ENCODE measurements around the gene RPP21. TPM values are rescaled to one million over a fixed set of nuclear protein-coding genes. Genes with fewer than 3 reads are reported as not detected.

Gene RPP21
- total RNA-seq, 1 experiment from 2014 or later: 47.5 TPM

DNA sequence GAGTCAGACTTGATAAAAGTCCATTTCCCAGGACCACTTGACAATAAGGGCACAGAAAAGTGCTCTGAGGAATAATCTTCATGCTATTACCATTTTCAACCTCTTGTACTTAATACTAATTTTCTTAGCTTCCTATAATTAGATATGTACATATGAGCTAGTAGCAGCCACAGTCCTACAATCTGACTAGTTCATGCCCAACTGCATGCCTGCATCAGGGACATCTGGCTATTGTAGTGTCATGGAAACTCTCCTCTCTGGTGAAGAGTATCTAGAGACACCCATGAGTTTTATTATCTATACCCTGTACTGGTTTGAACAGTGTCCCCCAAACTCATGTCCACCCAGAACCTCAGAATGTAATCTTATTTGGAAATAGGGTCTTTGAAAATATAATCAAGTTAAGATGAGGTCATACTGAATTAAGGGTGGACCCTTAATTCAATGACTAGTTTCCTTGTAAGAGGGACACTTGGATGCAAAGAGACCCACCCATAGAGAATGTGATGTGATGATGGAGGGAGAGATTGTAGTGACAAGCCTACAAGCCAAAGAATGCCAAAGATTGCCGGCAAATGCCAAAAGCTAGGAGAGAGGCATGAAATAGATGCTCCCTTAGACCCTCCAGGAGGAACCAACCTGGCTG, 32.2 kb upstream of the RPP21 start:
- Mint-ChIP-seq H3K4me3 (ENCODE audit: unreplicated experiment) (no peak overlapping the region), H3K27ac (ENCODE audit: unreplicated experiment) (no peak overlapping the region), H3K4me1 (ENCODE audit: low read depth, unreplicated experiment) (peaks cover 7% of the 10 kb centered on the region), H3K9me3 (ENCODE audit: unreplicated experiment) (no peaks in the 10 kb centered on the region), H3K27me3 (ENCODE audit: insufficient read depth, unreplicated experiment) (no peaks in the 10 kb centered on the region), H3K36me3 (ENCODE audit: insufficient read depth, unreplicated experiment) (peaks cover 42% of the 10 kb centered on the region)
- Histone ChIP-seq H3K4me1 (no peaks in the 10 kb centered on the region), H3K36me3 (ENCODE audit: control insufficient read depth, insufficient read depth, low read length) (no peaks in the 10 kb centered on the region), H3K9me3 (no peaks in the 10 kb centered on the region), H3K27me3 (replicated peaks; ENCODE audit: control insufficient read depth, insufficient read depth, low read length) (no peaks in the 10 kb centered on the region), H3K4me3 (ENCODE audit: low read depth, low read length) (no peak overlapping the region)
- ChIA-PET POLR2A (no interaction called here), CTCF (no interaction called here)
- TF ChIP-seq, protein P1, sequence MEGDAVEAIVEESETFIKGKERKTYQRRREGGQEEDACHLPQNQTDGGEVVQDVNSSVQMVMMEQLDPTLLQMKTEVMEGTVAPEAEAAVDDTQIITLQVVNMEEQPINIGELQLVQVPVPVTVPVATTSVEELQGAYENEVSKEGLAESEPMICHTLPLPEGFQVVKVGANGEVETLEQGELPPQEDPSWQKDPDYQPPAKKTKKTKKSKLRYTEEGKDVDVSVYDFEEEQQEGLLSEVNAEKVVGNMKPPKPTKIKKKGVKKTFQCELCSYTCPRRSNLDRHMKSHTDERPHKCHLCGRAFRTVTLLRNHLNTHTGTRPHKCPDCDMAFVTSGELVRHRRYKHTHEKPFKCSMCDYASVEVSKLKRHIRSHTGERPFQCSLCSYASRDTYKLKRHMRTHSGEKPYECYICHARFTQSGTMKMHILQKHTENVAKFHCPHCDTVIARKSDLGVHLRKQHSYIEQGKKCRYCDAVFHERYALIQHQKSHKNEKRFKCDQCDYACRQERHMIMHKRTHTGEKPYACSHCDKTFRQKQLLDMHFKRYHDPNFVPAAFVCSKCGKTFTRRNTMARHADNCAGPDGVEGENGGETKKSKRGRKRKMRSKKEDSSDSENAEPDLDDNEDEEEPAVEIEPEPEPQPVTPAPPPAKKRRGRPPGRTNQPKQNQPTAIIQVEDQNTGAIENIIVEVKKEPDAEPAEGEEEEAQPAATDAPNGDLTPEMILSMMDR (IDR thresholded peaks at IDR 0.05; ENCODE audit: insufficient read depth in 1 of 2, low read depth in 1 of 2, low read length in 1 of 2, severe bottlenecking in 1 of 2, unreplicated experiment in 1 of 2): no peak
- DNase-seq: no peak
- intact Hi-C loops (cut with micrococcal nuclease; ENCODE audit: unreplicated experiment): no loop called here
- BruUV-seq (replicated peaks): no TSS peak

DNA sequence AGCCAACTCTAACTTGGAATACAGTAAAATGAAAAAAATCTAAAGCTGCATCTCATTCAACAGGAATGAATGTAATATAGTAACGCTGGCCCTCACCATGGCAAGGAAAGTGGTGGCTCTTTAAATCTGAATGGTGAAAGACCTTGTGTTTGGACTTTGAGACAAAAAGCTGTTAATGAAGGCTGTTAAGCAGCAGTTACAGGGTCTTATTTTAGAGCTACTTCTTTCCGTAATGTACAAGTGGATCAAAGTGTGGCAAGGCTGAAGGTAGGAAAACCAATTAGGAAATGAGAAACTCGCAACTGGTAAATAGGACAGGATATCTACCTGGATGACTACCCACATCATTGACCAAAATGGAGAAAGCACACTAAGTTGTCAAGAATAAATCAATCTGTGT, 29.8 kb upstream of the RPP21 start:
- no peaks in the 10 kb centered on the region for H3K27me3 Mint-ChIP-seq (ENCODE audit: insufficient read depth, unreplicated experiment)
- Histone ChIP-seq H3K36me3 (ENCODE audit: control insufficient read depth, insufficient read depth, low read length) (no peaks in the 10 kb centered on the region), H3K9me3 (no peaks in the 10 kb centered on the region), H3K4me1 (no peaks in the 10 kb centered on the region), H3K27me3 (replicated peaks; ENCODE audit: control insufficient read depth, insufficient read depth, low read length) (no peaks in the 10 kb centered on the region), H3K4me3 (ENCODE audit: low read depth, low read length) (no peak overlapping the region)
- POLR2A ChIA-PET: no interaction called here
- H3K9me3 Mint-ChIP-seq (ENCODE audit: unreplicated experiment): no peaks in the 10 kb centered on the region
- intact Hi-C loops (cut with micrococcal nuclease; ENCODE audit: unreplicated experiment): no loop called here
- no TSS peak for BruUV-seq (replicated peaks)
- no peak for DNase-seq
- peaks cover 27% of the 10 kb centered on the region for H3K36me3 Mint-ChIP-seq (ENCODE audit: insufficient read depth, unreplicated experiment)
- H3K4me1 Mint-ChIP-seq (ENCODE audit: low read depth, unreplicated experiment): peaks cover 7% of the 10 kb centered on the region
- TF ChIP-seq, protein P1 (IDR thresholded peaks at IDR 0.05; ENCODE audit: insufficient read depth in 1 of 2, low read depth in 1 of 2, low read length in 1 of 2, severe bottlenecking in 1 of 2, unreplicated experiment in 1 of 2): no peak
- H3K27ac Mint-ChIP-seq (ENCODE audit: unreplicated experiment): no peak overlapping the region
- H3K4me3 Mint-ChIP-seq (ENCODE audit: unreplicated experiment): no peak overlapping the region
- CTCF ChIA-PET: no interaction called here

DNA sequence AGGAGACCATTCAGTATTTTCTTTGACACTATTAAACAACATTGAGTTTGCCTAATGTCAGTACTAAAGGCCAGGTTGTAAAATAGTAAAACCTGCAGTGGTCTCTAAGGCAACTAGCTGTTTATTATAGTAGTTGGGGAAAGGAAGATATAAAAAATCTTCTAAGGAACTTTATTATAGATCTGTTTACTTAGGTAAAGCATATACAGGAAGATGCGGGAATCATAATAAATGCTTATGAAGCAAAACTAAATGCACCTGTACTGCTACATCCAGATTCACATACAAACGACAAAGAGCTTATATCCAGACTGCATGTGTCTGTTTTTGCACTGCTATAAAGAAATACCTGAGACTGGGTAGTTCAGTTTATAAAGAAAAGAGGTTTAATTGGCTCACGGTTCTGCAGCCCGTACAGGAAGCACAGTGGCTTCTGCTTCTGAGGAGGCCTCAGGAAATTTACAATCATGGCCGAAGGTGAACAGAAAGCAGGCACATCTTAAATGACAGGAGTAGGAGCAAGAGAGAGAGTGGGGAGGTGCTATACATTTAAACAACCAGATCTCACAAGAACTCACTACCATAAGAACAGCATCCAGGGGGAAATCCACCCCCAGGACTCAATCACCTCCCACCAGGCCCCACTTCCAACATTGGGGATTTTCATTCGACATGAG, 26.9 kb upstream of the RPP21 start:
- no peak overlapping the region for H3K4me3 Mint-ChIP-seq (ENCODE audit: unreplicated experiment)
- H3K4me1 ChIP-seq: no peaks in the 10 kb centered on the region
- no peak overlapping the region for H3K27ac Mint-ChIP-seq (ENCODE audit: unreplicated experiment)
- DNase-seq: no peak
- no peaks in the 10 kb centered on the region for H3K27me3 ChIP-seq (replicated peaks; ENCODE audit: control insufficient read depth, insufficient read depth, low read length)
- TF ChIP-seq, protein P1 (IDR thresholded peaks at IDR 0.05; ENCODE audit: insufficient read depth in 1 of 2, low read depth in 1 of 2, low read length in 1 of 2, severe bottlenecking in 1 of 2, unreplicated experiment in 1 of 2): no peak
- ChIA-PET CTCF (interaction anchor here (1.0 kb wide), 1 partner anchor 97 kb away, joined by 3 read pairs; no protein-coding TSS in a partner anchor), POLR2A (no interaction called here)
- no peaks in the 10 kb centered on the region for H3K36me3 ChIP-seq (ENCODE audit: control insufficient read depth, insufficient read depth, low read length)
- no peaks in the 10 kb centered on the region for H3K27me3 Mint-ChIP-seq (ENCODE audit: insufficient read depth, unreplicated experiment)
- intact Hi-C loops (cut with micrococcal nuclease; ENCODE audit: unreplicated experiment): no loop called here
- H3K9me3 ChIP-seq: no peaks in the 10 kb centered on the region
- no TSS peak for BruUV-seq (replicated peaks)
- H3K9me3 Mint-ChIP-seq (ENCODE audit: unreplicated experiment): no peaks in the 10 kb centered on the region
- H3K36me3 Mint-ChIP-seq (ENCODE audit: insufficient read depth, unreplicated experiment): peaks cover 30% of the 10 kb centered on the region
- H3K4me3 ChIP-seq (ENCODE audit: low read depth, low read length): no peak overlapping the region
- H3K4me1 Mint-ChIP-seq (ENCODE audit: low read depth, unreplicated experiment): no peaks in the 10 kb centered on the region

Measured in Caco-2 (cell line).